UCSD-AML1 (cell line): ENCODE results near the gene CCDC201.
"Not testable (repeated sequence)": the region's sequence is repeated elsewhere in the genome, so short reads cannot be mapped to it uniquely, and the experiment has no call there.

Experiments used
- DNase-seq: peaks from one replicate; lab custom pipeline; 2025; ENCODE audit not compliant: unreplicated experiment; lab: John Stamatoyannopoulos, UW

Gene CCDC201

GRCh38 chr7:45874408-45875131 lies 1.7 kb upstream of the CCDC201 start:
- DNase-seq: no peak

GRCh38 chr7:45873355-45873754 lies 473 bp upstream of the CCDC201 start:
- DNase-seq: no peak

GRCh38 chr7:45872116-45873034 lies 507 bp downstream of the CCDC201 start:
- no peak for DNase-seq

GRCh38 chr7:45869426-45869825 lies 3.5 kb downstream of the CCDC201 start:
- no peak for DNase-seq

GRCh38 chr7:45867471-45867870 lies 5.4 kb downstream of the CCDC201 start:
- DNase-seq: no peak

- DNase-seq: no peak
These were observed 7.1 kb downstream of the CCDC201 start for GRCh38 chr7:45865594-45866410.

- DNase-seq: no peak
These were observed 9.2 kb downstream of the CCDC201 start for GRCh38 chr7:45863715-45864114.

- not testable (repeated sequence) for DNase-seq
These were observed 16.0 kb downstream of the CCDC201 start for GRCh38 chr7:45856888-45857287.

GRCh38 chr7:45855680-45856079 lies 17.2 kb downstream of the CCDC201 start:
- not testable (repeated sequence) for DNase-seq

- DNase-seq: not testable (repeated sequence)
These were observed 19.4 kb downstream of the CCDC201 start for GRCh38 chr7:45853491-45853890.

GRCh38 chr7:45852984-45853383 lies 19.9 kb downstream of the CCDC201 start:
- DNase-seq: not testable (repeated sequence)

- DNase-seq: not testable (repeated sequence)
These were observed 24.1 kb downstream of the CCDC201 start for GRCh38 chr7:45848734-45849133.

GRCh38 chr7:45846536-45846935 lies 26.3 kb downstream of the CCDC201 start:
- not testable (repeated sequence) for DNase-seq

GRCh38 chr7:45841926-45842717 lies 30.8 kb downstream of the CCDC201 start:
- DNase-seq: not testable (repeated sequence)

- DNase-seq: not testable (repeated sequence)
These were observed 34.0 kb downstream of the CCDC201 start for GRCh38 chr7:45838852-45839251.

- DNase-seq: not testable (repeated sequence)
These were observed 40.3 kb downstream of the CCDC201 start for GRCh38 chr7:45832433-45833177.

GRCh38 chr7:45829846-45830245 lies 43.0 kb downstream of the CCDC201 start:
- not testable (repeated sequence) for DNase-seq

GRCh38 chr7:45827731-45828130 lies 45.2 kb downstream of the CCDC201 start:
- not testable (repeated sequence) for DNase-seq

- DNase-seq: not testable (repeated sequence)
These were observed 46.3 kb downstream of the CCDC201 start for GRCh38 chr7:45826550-45826949.
